SK-N-MC (cell line): ENCODE data around the gene ICAM2.

Experiments
- EZH2 ChIP-seq: fragments of 200-600 bp; sonication (generic); IDR thresholded peaks from one replicate; pipeline ENCODE4 v1.6.1; 2017; ENCODE audit warnings: antibody characterized with exemption
- POLR2AphosphoS5 ChIP-seq: IDR thresholded peaks from 2 replicates; pipeline ENCODE4 v1.6.1; 2012; ENCODE audit warnings: mild to moderate bottlenecking, low read depth, low read length, borderline replicate concordance

- no peak for TF ChIP-seq EZH2
- no peak for TF ChIP-seq POLR2AphosphoS5
These were observed 21.5 kb upstream of the ICAM2 start for GRCh38 chr17:64041912-64042311.
